ENCODE results near the gene KPRP. TPM values are rescaled to one million over a fixed set of nuclear protein-coding genes. Genes with fewer than 3 reads are reported as not detected.

The KPRP gene, protein sequence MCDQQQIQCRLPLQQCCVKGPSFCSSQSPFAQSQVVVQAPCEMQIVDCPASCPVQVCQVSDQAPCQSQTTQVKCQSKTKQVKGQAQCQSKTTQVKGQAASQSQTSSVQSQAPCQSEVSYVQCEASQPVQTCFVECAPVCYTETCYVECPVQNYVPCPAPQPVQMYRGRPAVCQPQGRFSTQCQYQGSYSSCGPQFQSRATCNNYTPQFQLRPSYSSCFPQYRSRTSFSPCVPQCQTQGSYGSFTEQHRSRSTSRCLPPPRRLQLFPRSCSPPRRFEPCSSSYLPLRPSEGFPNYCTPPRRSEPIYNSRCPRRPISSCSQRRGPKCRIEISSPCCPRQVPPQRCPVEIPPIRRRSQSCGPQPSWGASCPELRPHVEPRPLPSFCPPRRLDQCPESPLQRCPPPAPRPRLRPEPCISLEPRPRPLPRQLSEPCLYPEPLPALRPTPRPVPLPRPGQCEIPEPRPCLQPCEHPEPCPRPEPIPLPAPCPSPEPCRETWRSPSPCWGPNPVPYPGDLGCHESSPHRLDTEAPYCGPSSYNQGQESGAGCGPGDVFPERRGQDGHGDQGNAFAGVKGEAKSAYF
- total RNA-seq = not detected in 2 replicates

DNA sequence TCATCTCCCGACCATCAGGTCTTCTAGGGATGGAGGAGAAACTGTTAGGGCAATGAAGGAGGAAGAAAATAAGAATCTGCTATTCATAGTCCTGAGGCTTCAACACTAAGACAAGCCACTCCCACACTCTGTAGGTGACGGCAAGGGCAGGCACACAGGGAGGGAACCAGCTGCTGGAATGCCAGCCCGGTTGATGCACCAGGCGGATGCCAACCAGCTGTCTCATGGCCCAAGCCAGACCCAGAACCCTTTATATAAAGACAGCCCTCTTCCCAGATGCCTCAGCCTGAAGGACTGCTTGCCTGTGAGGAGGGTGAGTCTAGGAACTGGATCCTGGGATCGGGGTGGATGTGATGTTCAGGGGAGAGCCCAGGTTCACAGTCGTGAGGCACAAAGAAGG is at the start of gene KPRP:
Gene KPRP, plus strand, starts transcription at position 279 of the 400 bp plus-strand sequence. CDS start 1,564 bp downstream, outside the sequence.
- DNase-seq (ENCODE audit: low read depth, low spot score) = no peak

DNA sequence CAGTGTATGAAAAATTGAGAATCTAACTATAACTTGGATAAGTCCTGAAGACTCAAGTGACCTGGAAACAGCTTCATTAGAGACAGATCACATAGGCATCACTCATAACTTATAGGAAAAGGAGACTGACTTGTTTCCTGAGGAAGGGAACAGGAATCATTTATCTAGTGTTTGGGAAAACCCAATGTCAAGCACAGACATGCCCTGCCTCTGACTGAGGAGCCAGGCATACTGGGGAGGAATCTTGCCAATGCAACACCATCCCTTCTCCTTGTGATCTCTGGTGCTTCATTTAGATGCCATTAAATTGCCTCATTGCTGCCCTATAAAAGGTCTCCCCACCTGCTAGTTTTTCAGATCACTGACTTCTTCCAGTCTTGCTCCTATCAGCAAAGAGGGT is 39.6 kb upstream of the KPRP start:
- no peak for DNase-seq (ENCODE audit: low read depth, low spot score)

DNA sequence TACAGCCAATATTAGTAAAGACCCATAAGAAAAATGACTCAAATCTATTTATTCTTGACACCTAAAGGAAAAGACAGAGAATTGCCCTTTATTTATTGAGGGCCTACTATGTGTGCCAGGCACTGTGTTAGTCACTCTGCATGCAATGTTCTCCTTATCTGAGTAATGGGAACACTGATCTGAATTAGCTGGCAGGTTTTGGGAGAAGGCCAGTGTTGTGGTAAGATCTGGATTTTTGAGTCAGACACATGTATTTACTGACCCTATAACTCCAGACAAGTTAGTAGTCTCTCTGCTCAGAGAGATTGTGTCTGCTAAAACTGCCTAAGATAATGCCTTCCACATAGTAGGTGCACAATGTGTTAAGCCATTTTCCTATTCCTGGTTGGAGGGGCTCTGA is 32.6 kb upstream of the KPRP start:
- DNase-seq (ENCODE audit: low read depth, low spot score) = no peak

DNA sequence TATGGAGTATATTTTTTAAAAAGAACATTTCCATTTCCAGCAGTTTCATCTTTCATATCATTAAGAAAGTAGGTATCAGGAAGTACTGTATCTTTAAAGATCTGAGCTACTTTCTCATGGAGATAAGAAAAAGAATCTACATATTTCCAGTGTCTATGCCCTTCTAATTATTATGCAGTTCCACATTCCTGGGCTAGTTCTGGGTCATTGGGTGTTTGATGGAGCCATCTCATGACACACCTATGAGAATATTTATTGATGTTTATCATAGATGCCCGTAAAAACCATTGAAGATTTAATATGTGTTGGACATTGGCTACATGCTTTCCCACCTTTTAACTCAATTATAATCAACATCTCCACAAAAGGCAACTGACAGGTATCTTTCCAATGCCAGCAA is 28.8 kb upstream of the KPRP start:
- DNase-seq (ENCODE audit: low read depth, low spot score) = no peak

DNA sequence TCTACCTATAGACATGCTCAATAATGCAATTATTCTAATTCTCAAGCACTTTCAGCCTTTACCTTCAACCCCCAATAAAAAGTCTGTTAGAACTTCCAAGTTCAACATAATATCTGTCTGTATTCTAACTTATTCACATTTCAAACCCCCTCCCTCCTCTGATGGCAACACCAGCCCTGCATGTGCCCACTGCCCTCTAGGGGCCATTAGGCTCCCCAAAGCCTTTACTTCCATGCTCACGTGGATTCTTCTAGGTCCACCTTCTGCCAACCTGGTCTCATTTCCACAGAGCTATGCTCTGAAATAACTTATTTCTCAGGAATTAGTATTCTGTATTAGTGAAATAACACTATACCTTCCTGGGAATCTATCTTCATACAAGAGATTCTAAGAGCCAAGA is 22.2 kb upstream of the KPRP start:
- no peak for DNase-seq (ENCODE audit: low read depth, low spot score)

DNA sequence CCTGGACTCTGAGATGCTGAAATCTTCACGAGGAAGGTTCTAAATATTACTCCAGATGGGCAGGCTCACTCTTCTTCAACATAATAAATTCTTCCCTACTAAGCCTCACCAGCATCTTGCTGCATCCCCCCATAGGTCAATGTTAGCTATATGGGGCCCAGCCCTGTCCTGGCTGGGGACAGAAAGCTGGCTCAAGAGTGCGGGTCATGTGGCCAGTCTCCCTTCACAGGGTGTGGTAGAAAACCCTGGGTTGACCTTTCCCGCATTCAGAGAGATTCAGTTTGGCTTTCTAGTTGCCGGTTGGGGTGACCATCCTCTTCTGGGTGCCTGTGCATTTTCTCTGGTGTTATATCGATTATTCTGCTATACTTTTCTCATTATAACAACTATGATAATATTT is 19.8 kb upstream of the KPRP start:
- no peak for DNase-seq (ENCODE audit: low read depth, low spot score)

DNA sequence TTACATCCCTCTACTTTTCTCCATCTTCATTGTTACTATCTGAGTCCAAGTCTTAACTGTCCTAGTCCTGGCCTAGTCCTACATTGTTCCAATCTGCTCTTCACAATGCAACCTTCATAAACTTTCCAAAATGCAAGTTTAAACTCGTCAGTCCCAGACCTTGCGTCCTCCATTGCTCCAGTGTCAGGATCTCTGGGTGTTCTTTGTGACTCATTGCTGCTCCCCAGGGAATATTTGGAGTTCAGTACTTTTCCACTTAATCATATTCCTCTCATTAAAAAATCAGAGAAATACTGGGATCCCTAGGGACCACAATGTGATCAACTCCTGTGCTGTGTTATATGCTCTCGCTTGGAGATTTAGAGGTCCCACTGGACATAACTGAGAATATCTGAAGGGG is 18.0 kb upstream of the KPRP start:
- no peak for DNase-seq (ENCODE audit: low read depth, low spot score)

DNA sequence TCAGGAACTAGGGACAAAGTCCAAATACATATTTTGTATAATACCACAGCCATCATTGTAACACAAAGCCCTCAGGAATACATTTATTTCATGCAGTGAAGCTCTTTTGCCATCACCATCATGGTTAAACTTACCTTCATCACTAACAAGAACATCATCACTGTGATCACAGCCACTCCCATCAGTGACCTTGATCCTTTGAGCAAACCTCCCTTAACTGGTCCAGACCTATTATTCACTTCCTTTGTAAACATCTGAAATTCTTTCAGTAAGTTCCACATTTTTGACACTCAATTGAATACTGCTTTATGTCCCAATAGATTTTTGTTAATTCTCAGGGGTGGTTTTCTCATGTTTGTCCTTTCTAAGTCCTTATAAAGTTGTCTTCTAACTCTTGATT is 16.2 kb upstream of the KPRP start:
- no peak for DNase-seq (ENCODE audit: low read depth, low spot score)

DNA sequence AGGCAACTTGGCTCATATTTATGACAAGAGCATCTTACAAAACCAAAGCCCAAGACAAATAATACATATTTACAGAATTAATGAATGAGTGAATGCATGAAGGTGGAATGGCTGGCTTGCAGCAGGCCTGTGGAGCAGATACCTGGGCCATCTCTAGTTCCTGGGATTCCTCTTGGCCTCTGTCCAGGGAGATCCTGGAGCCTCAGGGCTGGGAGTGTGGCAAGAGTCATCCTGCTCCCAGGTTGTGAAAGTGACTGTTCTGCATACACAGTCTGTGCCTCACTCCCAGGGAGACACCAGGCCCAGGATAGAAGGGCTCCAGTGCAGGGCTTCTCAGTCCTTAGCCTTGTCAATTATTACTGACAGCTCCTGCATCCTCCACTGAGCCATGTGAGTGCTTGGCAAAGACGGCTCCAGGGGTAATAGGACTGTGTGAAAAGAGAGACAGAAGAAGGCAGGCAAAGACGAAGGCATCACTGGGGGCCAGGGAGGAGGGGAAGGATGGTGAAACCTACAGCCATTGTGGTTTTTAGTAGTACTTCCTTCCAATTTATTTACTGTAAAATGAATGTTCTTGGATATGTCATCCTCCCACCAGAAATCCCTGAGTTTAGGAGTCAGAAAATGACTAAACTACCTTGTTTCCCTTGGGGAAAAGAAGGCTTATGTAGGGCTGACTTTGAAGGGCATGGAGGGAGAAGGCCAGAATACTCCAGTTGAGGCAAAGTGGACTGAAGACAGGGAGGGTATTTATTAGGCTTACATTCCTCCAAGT is 14.3 kb upstream of the KPRP start:
- no peak for DNase-seq (ENCODE audit: low read depth, low spot score)

DNA sequence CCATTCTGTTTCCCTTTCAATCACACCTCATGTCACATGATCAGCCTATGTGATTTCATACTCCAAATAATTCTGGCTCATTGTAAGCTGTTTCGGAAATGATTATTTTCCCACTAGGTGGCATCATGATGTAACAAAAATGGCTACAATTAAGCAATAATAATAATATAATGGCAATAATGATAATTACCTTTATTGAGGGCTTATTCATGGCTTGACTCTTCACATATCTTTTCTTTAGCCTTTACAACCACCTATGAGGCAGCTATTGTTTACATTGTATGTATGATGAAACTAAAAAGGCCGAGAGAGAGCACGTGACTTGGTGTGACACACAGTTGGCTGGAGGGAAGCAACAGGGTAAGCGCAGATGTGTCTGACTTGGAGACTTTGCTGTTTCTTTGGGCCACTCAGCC is 12.5 kb upstream of the KPRP start:
- DNase-seq (ENCODE audit: low read depth, low spot score) = no peak

DNA sequence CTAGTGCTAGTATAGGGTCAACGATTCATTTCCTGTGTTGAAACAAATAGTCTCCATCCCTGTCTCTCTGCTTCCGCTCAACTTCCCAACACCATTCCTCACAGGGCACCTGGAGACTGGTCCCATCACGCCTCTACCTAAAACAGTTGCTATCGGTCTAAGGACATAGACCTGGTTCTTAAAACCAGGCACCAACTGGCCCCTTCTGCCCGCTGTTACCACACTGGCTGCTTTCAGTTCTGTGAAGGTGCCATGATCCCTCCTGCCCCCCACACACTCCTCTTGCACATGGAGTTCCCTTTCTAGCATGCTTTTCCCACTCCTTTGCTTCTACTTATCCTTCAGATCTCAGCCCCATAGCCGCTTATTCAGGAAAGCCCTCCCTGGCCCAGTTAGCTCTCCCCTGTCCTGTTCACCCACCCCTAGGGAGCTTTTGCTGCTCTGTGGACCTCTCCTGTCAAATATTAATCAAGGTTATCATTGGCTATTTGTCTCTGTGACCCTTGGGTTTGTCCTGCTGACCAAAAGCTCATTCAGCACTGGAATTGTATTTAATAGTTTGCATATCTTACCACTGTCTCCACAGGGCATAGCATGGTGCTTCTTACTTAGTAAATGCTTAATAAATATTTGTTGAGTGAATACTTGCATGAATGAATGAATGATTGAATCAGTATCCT is 11.9 kb upstream of the KPRP start:
- DNase-seq (ENCODE audit: low read depth, low spot score) = no peak

DNA sequence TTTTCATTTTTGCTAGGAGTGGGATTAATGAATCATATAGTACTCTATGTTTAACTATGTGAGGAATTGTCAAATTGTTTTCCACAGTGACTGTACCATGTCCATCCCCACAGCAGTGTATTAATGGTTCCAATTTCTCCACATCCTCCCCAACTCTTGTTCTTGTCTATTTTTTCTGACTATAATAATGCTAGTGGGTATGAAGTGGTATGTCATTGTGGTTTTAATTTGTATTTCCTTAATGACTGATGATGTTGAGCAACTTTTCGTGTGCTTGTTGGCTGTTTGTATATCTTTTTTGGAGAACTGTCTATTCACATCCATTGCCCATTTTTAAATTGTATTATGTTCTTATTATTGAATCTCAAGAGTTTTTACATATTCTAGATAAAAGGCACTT is 10.0 kb upstream of the KPRP start:
- DNase-seq (ENCODE audit: low read depth, low spot score) = no peak

DNA sequence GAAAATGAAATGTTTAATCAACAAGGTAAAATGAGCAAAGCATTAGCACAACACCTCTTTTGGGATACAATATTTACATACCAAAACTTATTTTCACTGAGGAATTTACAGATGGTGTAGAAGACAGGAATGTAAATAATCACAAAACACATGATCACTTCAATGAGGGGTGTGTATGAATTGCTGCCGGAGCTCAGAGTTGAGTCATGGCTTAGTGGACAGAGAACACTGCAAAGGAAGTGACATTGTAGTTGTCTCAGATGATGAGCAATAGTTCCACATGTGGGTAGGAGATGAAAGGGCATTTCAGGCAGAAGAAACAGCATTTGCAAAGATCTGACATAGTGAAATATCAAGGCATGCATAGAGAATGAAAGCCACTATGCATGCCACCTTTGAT is 5.6 kb upstream of the KPRP start:
- DNase-seq (ENCODE audit: low read depth, low spot score) = no peak

DNA sequence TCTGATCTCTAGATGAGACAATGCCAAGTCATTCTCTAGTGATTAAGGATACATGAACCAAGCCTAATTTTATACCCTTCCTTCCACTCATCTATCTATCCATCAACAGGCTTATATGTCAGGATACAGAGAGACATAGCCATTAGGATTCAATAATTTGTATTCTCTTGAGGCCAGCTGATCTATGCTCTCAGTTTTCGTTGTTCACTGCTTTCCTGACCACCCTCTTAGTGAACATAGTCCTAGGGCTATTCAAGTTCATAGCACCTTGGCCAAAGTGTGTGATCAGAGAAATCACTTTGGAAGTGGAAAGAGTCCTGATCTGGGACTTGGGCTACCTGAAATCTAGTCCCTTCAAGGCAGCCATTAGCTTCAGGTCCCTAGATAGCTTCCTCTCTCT is 4.2 kb upstream of the KPRP start:
- no peak for DNase-seq (ENCODE audit: low read depth, low spot score)

DNA sequence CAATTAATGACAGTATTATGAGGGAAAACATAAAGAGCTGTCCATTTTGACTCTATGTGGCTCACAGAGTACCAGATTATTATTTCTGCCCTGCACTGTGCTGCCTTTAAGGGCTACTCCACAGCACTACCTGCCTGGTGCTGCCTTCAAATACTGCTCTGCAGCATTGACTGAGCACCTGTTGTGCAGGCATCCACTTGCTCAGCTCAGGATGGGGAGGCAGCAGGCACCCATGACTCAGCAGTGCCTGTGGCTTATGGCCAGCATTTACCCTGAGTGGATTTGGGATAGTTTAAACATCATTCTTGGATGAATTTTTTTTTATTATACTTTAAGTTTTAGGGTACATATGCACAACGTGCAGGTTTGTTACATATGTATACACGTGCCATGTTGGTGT is 953 bp upstream of the KPRP start:
- DNase-seq (ENCODE audit: low read depth, low spot score) = no peak

DNA sequence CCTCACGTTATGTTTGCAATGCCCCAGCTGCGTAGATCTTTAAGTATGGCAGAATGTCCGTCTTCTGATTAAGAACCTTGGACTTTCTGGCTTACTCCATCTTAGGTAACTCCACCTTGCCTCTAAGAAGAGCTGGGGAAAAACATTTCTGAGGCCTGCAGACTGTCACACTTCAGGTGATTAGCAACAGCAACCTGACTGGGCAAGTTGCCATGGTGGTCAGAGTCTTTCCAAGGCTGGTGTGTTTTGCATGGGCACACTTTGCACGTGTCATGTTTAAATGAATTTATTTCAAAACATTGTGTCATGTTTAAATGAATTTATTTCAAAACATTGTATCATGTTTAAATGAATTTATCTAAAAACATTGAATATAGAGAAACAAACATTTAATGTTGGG is 811 bp downstream of the KPRP start:
- no peak for DNase-seq (ENCODE audit: low read depth, low spot score)

DNA sequence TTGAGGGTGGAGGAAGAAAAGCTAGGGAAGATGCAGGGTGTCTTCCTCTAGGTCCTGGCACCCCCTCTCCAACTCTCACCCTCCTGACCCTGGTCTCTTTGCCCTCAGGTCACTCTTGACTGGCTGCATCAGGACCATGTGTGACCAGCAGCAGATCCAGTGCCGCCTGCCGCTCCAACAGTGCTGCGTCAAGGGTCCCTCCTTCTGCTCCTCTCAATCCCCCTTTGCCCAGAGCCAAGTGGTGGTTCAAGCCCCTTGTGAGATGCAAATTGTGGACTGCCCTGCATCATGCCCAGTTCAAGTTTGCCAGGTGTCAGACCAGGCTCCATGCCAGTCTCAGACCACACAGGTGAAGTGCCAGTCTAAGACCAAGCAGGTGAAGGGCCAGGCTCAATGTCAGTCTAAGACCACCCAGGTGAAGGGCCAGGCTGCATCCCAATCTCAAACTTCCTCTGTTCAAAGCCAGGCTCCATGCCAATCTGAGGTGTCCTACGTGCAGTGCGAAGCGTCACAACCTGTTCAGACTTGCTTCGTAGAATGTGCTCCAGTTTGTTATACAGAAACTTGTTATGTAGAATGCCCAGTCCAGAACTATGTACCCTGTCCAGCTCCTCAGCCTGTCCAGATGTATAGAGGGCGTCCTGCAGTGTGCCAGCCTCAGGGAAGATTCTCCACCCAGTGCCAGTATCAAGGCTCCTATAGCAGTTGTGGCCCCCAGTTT is 1.8 kb downstream of the KPRP start:
- no peak for DNase-seq (ENCODE audit: low read depth, low spot score)

DNA sequence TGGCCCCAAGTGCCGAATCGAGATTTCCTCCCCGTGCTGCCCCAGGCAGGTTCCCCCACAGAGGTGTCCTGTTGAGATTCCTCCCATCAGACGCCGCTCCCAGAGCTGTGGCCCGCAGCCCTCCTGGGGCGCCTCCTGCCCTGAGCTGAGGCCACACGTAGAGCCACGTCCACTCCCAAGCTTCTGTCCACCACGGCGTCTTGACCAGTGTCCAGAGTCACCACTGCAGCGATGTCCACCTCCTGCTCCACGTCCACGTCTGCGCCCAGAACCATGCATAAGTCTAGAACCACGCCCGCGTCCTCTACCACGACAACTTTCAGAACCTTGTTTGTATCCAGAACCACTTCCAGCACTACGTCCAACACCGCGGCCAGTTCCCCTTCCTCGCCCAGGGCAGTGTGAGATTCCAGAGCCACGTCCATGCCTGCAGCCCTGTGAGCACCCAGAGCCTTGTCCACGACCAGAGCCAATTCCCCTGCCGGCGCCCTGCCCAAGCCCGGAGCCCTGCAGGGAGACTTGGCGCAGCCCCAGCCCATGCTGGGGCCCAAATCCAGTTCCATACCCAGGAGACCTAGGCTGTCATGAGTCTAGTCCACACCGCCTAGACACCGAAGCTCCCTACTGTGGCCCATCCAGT is 2.8 kb downstream of the KPRP start:
- DNase-seq (ENCODE audit: low read depth, low spot score) = no peak

DNA sequence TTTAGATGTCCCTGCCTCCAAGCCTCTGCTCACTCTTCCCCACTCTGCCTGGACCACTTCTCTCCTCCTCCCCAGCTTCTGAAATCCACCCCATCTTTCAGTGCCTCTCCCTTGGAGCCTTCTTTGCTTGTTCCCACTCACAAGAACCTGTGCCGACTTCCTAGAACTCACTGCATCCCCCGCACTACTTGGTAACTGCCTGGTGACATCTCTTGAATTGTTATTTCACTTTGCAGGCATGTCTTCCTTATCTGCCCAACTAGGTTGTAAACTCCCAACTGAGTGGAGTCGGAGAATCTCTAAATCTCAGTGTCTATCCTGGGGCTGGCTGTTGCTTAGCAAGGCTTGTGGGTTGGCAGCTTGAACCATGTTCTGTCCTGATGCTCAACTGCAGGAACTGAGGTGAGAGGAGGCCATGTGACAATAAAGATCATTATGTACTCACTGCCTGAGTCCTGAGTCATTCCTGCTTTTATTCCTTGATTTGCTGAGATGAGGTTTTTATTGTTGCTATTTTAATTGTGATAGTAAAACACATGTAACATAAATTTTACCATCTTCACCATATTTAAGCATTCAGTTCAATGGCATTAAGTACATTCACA is 3.9 kb downstream of the KPRP start:
- no peak for DNase-seq (ENCODE audit: low read depth, low spot score)

DNA sequence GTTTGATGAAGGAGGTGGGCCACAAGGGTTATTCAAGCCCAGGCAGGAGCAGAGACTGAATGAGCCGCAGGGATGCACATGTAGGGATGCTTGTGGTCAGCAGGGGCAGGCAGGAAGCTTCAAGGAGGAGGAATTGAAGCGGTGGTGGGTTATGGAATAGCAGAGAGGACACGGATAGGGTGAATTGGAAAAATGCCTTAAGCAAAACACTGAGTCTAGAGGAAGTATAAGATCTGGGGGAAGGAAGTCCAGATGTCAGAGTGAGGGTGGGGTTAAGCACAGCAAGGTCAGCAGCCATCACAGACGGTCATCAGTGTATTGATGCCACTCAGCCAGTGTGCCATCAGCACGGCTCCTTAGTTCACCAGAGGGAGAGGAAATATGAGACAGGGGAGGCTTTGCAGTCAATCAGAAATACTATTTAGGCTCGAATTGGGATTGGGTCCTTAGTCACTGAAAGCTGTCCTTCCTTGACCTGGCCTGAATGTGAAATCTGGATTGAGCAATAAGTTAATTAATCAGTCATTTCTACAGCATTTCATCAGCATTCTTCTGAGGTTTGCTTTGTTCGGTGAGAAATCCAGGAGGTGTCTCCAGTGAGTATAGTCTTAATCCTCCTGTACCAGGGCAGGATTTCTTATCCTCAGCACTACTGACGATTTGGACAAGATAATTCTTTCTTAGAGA is 11.2 kb downstream of the KPRP start:
- DNase-seq (ENCODE audit: low read depth, low spot score) = no peak

Measured in pulmonary artery endothelial cell (primary cell).